ENCODE measurements around the gene LMOD3.

Gene LMOD3

DNA sequence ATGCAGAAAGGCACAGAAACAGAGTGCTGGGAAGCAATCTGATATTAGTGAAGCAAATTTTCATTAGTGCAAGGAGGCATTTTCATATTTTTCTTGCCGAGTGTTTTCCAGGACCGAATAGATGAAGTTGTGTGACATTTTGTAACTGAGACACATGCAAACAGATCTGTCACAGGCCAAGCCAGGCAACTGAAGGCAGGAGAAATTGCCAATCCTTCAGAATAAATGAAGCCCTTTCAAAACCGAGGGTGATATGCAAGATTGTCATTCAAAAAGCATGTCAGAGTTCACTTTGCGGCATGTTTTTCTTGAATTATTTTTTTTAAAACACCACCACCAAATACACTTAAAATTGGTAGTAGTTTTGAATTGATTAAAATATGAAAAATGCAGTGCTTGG, 6.2 kb downstream of the LMOD3 start:
- TF ChIP-seq GATA1 (IDR thresholded peaks at IDR 0.05; ENCODE audit: low read depth, low read length): no peak
- no peak for TF ChIP-seq POLR2A (IDR thresholded peaks at IDR 0.05; ENCODE audit: low read length)
- no peak for DNase-seq

DNA sequence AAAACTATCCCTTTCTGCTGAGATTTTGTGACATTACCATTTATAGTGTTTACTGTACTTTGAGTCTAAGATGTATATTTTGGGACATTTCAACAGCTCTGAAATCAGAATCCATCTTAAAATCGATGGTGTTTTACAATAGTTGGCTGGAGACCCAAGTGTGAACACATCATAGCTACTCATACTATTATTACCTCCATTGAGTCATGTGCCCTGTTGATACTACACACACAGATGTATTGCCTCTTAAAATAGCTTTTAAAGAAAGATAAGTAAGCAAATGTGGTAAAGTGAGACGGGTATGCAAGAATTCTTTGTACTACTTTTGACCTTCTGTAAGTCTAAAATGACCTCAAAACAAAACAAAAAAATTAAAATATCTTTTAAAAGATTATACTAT, 6.7 kb downstream of the LMOD3 start:
- no peak for DNase-seq
- TF ChIP-seq POLR2A (IDR thresholded peaks at IDR 0.05; ENCODE audit: low read length) (no peak), GATA1 (IDR thresholded peaks at IDR 0.05; ENCODE audit: low read depth, low read length) (no peak)

DNA sequence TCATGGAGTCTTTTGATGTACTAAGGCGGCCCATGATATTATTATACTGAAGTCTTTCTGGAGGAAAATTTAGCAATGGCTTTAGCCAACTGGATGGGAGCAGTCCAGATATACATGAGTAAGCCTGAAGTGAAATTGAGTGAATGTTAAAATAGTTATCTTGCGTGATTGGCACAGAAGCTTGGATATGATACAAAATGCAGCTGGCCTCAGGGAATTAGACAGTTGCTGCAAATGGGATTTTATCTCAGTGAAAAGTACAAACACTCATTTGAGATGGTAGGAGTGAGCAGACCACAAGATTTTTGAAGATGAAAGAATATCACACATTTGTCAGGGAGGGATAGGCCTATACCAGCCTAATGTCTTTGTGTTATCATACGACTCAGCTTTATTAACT, 8.9 kb downstream of the LMOD3 start:
- TF ChIP-seq GATA1 (IDR thresholded peaks at IDR 0.05; ENCODE audit: low read depth, low read length): no peak
- no peak for TF ChIP-seq POLR2A (IDR thresholded peaks at IDR 0.05; ENCODE audit: low read length)
- peak in 1 of 2 experiments; percentile 20 for DNase-seq

DNA sequence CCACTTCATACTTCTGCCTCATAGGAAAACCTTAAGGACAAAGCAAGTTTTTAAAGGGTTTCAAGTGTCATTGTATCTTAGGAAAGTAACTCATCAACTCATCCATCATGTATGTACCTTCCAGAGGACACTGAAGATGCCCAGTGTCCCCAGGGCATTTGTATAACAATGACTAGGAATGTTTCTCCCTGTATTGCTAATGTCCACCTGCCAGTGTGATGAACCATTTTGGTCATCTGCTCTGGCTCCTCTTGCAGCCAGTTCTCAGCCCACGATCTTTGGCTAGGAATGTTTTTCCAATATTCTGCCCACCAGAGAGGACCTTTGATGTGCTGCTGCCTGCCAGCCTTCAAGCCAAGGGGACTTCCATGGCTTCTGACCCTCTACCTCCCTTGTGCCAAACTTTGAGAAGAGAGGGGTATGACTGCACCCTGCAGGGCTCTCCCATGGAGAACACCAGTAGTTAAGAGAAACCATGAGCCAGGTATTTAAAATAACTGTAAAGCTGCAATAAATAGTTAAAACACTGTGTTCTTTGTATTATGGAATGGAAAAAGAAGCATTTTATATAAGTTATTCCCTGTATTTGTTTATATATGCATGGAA, 11.4 kb downstream of the LMOD3 start:
- DNase-seq: no peak
- TF ChIP-seq POLR2A (IDR thresholded peaks at IDR 0.05; ENCODE audit: low read length) (no peak), GATA1 (IDR thresholded peaks at IDR 0.05; ENCODE audit: low read depth, low read length) (no peak)

DNA sequence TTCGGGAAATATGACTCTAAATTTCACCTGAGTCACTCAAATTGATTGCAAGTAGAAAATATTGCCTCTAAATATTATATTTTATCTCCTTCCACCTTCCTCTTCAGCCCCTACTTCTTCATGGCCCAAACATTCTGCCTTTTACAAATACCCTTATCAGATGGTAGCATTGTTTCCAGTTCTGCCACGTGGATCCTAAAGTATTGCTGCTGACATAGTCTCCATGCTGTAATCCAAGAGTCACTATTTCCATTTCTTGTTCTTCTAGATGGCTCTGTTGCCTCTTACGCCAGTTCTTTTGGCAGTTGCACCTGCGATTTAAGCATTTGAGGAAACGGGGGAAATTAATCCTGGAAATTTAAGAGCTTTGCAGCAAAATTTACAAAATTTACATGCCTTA, 13.6 kb downstream of the LMOD3 start:
- TF ChIP-seq POLR2A (IDR thresholded peaks at IDR 0.05; ENCODE audit: low read length) (no peak), GATA1 (IDR thresholded peaks at IDR 0.05; ENCODE audit: low read depth, low read length) (no peak)
- DNase-seq: peak in 1 of 2 experiments; percentile 21

DNA sequence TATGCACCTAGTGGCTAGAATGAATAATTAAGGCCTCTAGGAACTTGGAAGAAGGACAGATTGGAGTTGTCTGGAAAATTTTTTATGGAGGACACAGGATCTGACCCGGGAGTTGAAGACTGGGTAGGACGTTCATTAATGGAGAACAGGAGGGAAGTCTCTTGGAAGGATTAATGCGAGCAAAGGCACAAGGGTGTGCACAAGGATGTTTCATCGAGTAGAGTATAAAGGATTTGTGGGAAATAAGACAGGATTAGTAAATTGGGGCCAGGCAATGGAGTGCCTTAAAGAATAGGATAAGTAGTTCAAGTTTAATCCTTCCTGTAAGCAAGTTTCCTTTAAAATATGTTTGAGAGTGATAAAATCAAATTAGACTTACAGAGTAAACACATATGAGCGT, 14.6 kb downstream of the LMOD3 start:
- TF ChIP-seq GATA1 (IDR thresholded peaks at IDR 0.05; ENCODE audit: low read depth, low read length) (no peak), POLR2A (IDR thresholded peaks at IDR 0.05; ENCODE audit: low read length) (no peak)
- no peak for DNase-seq

DNA sequence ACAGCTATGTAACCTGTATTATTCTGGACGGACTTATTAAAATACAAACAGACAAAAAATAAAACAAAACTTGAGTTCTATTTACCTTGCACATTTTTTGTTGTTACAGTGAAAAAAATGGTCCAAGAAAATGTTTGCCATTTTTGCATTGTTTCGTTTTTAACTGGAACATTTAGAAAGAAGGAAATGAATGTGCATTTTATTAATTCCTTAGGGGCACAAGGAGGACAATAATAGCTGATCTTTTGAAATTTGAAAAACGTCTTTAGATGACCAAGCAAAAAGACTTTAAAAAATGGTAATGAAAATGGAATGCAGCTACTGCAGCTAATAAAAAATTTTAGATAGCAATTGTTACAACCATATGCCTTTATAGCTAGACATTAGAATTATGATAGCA, 17.1 kb downstream of the LMOD3 start:
- no peak for DNase-seq
- TF ChIP-seq GATA1 (IDR thresholded peaks at IDR 0.05; ENCODE audit: low read depth, low read length) (no peak), POLR2A (IDR thresholded peaks at IDR 0.05; ENCODE audit: low read length) (no peak)

DNA sequence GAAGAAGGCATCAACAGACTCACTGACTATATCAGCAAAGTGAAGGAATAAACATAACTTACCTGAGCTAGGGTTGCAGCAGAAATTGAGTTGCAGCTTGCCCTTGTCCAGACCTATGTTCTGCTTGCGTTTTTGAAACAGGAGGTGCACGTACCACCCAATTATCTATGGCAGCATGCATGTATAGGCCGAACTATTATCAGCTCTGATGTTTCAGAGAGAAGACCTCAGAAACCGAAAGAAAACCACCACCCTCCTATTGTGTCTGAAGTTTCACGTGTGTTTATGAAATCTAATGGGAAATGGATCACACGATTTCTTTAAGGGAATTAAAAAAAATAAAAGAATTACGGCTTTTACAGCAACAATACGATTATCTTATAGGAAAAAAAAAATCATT, 17.8 kb downstream of the LMOD3 start:
- no peak for TF ChIP-seq GATA1 (IDR thresholded peaks at IDR 0.05; ENCODE audit: low read depth, low read length)
- no peak for TF ChIP-seq POLR2A (IDR thresholded peaks at IDR 0.05; ENCODE audit: low read length)

DNA sequence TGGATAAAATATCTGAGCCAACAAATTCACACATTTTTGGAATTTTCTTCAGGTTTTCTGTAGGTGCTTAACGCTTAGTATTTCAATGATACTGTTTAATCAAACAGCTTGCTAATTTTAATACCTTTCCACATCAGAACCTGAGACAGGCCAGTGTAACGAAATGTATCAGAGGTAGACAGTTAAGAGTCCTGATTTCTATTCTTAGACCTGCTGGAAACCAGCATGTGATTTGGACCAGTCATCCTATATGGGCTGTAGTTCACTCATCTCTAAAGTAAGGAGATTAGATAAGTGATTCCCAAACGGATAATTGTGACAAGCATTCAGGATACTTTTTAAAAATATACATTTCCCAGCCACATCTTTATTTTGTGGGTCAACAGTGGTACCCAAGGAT, 19.3 kb downstream of the LMOD3 start:
- no peak for DNase-seq
- TF ChIP-seq POLR2A (IDR thresholded peaks at IDR 0.05; ENCODE audit: low read length): no peak
- no peak for TF ChIP-seq GATA1 (IDR thresholded peaks at IDR 0.05; ENCODE audit: low read depth, low read length)

More for the DNA sequence above, 17.8 kb downstream of the LMOD3 start:
- peak; percentile 33 to 55 for DNase-seq

DNA sequence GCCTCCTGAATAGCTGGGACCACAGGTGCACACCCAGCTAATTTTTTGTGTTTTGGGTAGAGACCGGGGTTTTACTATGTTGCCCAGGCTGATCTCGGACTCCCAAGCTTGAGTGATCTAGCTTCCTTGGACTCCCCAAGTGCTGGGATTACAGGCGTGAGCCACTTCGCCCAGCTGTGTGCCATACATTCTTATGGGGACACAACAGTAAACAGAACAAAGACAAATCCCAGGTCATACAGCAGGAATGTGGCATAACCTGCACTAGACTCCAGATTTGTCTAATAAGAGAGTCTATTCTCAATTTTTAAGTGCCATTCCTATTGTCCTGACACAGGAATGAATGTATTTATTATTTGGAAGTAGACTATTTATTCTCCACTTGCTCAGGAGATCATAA, 20.0 kb downstream of the LMOD3 start:
- no peak for TF ChIP-seq GATA1 (IDR thresholded peaks at IDR 0.05; ENCODE audit: low read depth, low read length)
- no peak for TF ChIP-seq POLR2A (IDR thresholded peaks at IDR 0.05; ENCODE audit: low read length)
- no peak for DNase-seq

DNA sequence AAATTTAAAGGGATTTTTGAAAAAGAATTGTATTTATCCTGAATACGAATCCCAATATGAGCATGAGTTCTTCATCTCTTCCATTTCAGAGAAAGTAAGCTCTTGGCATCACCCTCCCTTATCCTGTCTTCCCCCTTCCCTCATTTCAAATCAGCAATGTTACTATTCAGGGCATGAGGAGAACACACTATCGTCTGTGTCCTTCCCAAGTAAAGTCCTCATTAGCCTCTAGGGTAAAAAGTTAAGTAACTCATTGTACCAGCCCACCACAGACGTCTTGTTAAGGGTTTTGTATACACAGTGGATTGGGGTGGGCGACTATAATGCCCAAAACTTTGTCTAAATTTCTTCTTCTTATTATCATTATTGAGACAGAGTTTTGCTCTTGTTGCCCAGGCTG, 22.8 kb downstream of the LMOD3 start:
- TF ChIP-seq GATA1 (IDR thresholded peaks at IDR 0.05; ENCODE audit: low read depth, low read length) (no peak), POLR2A (IDR thresholded peaks at IDR 0.05; ENCODE audit: low read length) (no peak)
- no peak for DNase-seq

DNA sequence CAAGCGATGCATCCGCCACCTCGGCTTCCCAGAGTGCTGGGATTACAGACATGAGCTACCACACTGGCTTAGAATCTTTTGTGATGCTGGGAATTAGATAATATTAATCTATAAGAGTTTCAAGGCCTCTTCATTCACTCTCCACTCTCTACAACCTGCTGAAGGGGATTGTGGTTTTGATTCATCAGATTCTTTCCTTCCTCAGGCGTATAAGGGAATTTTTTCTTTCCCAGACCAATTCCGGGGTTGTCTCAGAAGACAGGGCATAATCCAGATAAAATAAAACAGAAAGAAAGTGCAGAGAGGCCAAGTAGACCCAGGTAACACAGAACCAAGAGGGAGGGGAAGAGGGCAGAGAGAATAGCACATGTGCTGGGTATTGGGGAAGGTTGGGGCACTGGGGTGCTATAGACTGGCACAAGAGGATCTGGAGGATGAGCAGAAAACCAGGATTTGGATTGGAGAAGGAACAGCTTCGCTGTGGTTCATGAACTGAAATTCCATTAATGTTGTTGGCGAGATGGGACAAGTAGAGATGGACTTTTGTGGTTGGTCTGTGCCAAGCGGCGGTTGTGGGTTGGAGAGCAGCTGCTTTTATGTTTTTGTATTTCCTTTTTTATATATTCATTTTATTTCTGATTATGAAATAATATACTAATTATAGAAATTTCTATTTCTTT, 24.8 kb downstream of the LMOD3 start:
- TF ChIP-seq GATA1 (IDR thresholded peaks at IDR 0.05; ENCODE audit: low read depth, low read length) (no peak), POLR2A (IDR thresholded peaks at IDR 0.05; ENCODE audit: low read length) (no peak)
- DNase-seq: no peak

DNA sequence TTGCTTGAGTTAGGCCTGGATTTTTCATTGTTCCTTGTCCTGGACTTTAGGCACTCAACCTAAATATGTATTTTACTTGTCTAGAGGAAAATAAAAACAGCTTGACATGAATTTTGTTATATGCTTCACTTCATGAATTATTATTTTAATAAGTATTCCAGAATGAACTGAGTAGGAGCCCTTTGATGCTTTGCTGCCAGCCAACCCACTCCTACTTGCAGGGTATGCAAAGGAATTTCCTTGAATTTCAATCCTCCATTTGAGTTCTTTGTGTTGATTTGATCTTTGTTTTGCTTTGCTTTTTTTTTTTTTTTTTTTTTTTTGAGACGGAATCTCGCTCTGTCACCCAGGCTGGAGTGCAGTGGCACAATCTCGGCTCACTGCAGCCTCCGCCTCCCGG, 26.1 kb downstream of the LMOD3 start:
- TF ChIP-seq GATA1 (IDR thresholded peaks at IDR 0.05; ENCODE audit: low read depth, low read length) (no peak), POLR2A (IDR thresholded peaks at IDR 0.05; ENCODE audit: low read length) (no peak)
- no peak for DNase-seq

DNA sequence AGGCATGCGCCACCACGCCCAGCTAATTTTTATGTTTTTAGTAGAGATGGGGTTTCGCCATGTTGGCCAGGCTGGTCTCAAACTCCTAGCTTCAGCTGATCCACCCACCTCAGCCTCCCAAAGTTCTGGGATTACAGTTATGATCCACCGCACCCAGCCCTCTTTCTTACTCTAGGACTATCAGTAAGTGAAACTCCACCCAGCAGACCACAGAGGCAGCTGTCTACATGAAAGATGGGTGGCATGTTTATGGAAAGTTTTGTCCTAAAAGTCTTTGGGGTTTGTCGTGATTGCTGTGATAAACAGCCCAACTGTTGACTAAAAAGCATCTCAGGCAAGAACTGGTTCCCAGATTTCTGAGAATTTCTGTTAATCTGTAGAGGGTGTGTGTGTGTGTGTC, 26.8 kb downstream of the LMOD3 start:
- TF ChIP-seq POLR2A (IDR thresholded peaks at IDR 0.05; ENCODE audit: low read length) (no peak), GATA1 (IDR thresholded peaks at IDR 0.05; ENCODE audit: low read depth, low read length) (no peak)
- peak; percentile 18 to 28 for DNase-seq

Data from erythroblast (primary cell).